Measurements from ENCODE around the gene COL15A1.

GRCh38 chr9:99041618-99042017, 97.9 kb downstream of the COL15A1 start:
- TF ChIP-seq, protein P1, sequence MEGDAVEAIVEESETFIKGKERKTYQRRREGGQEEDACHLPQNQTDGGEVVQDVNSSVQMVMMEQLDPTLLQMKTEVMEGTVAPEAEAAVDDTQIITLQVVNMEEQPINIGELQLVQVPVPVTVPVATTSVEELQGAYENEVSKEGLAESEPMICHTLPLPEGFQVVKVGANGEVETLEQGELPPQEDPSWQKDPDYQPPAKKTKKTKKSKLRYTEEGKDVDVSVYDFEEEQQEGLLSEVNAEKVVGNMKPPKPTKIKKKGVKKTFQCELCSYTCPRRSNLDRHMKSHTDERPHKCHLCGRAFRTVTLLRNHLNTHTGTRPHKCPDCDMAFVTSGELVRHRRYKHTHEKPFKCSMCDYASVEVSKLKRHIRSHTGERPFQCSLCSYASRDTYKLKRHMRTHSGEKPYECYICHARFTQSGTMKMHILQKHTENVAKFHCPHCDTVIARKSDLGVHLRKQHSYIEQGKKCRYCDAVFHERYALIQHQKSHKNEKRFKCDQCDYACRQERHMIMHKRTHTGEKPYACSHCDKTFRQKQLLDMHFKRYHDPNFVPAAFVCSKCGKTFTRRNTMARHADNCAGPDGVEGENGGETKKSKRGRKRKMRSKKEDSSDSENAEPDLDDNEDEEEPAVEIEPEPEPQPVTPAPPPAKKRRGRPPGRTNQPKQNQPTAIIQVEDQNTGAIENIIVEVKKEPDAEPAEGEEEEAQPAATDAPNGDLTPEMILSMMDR (IDR thresholded peaks at IDR 0.05): no peak
- no peak for TF ChIP-seq EZH2 (IDR thresholded peaks at IDR 0.05; ENCODE audit: borderline replicate concordance, insufficient read depth, low read depth, low read length, poor library complexity, severe bottlenecking)
